Heart right ventricle (tissue), 16 donors: ENCODE results near the gene CORIN. TPM values are rescaled to one million over a fixed set of nuclear protein-coding genes. Genes with fewer than 3 reads are reported as not detected.
"Not testable (repeated sequence)": the region's sequence is repeated elsewhere in the genome, so short reads cannot be mapped to it uniquely, and the experiment has no call there.

Experiments used
- ATAC-seq, 8 donors: fragments of 200-7000 bp; cut with Tn5 transposase; one replicate each; pipeline ENCODE4 v1.9.1; 2020; ENCODE audit warnings: mild to moderate bottlenecking in 8 of 8, moderate library complexity in 8 of 8, moderate number of reproducible peaks in 1 of 8
- DNase-seq, 2 donors: peaks; one replicate each; pipeline ENCODE4 v3.0.0-alpha.2; 2020
- H3K27ac ChIP-seq, 10 donors: fragments of 200-600 bp; sonication (generic) in 2 of 10; one replicate each; pipeline versions ENCODE4 v1.5.0 to v1.8.0; 2020 to 2022; ENCODE audit warnings: mild to moderate bottlenecking in 3 of 10
- H3K27me3 ChIP-seq, 7 donors: fragments of 200-600 bp; one replicate each; pipeline ENCODE4 v1.8.0; 2021 to 2022; ENCODE audit warnings: mild to moderate bottlenecking in 2 of 7
- H3K36me3 ChIP-seq, 9 donors: fragments of 200-600 bp; sonication (generic) in 1 of 9; one replicate each; pipeline versions ENCODE4 v1.5.0 to v1.8.0; 2020 to 2022; ENCODE audit warnings: mild to moderate bottlenecking in 2 of 9
- H3K4me1 ChIP-seq, 9 donors: fragments of 200-600 bp; sonication (generic) in 1 of 9; one replicate each; pipeline versions ENCODE4 v1.5.0 to v1.8.0; 2020 to 2022; ENCODE audit warnings: mild to moderate bottlenecking in 4 of 9
- H3K4me3 ChIP-seq, 10 donors: fragments of 200-600 bp; sonication (generic) in 2 of 10; one replicate each; pipeline versions ENCODE4 v1.5.0 to v1.8.0; 2020 to 2022; ENCODE audit warnings: mild to moderate bottlenecking in 7 of 10, moderate library complexity in 2 of 10
- H3K9me3 ChIP-seq, 11 donors: fragments of 200-600 bp in 10 of 11; sonication (generic) in 2 of 11; one replicate each; pipeline versions ENCODE4 v1.5.0 to v1.8.0; 2013 to 2022; ENCODE audit warnings: mild to moderate bottlenecking in 2 of 11, control low read depth in 1 of 11, moderate library complexity in 1 of 11
- CTCF ChIP-seq, 9 donors: fragments of 200-600 bp; sonication (generic) in 2 of 9; IDR thresholded peaks; one replicate each; pipeline versions ENCODE4 v1.5.0 to v1.8.0; 2021 to 2022; ENCODE audit warnings: antibody characterized with exemption in 9 of 9, mild to moderate bottlenecking in 5 of 9, moderate library complexity in 1 of 9
- WGBS, 2 donors: extraction: QIAGEN DNeasy Blood & Tissue Kit; methylation state at CpG; one replicate each; pipeline ENCODE4 v1.1.7; 2013; ENCODE audit warnings: inconsistent platforms in 1 of 2; 5-methylcytosine and 5-hydroxymethylcytosine counted together
- intact Hi-C, 10 donors: fragments of 100-400 bp; cut with DNase I; formaldehyde crosslinking; loops; one replicate each; pipeline versions ENCODE4 v1.11.1 to v1.14.2; 2022
- microRNA-seq, 2 donors: library from miRNA; unstranded; fragments of <30 nt; microRNA quantifications; one replicate each; pipeline ENCODE4 v1.2.0, GENCODE V29; 2021
- polyA plus RNA-seq, 2 donors: library from polyadenylated mRNA; stranded (reverse); fragments of 200-250 nt; gene quantifications; one replicate each; pipeline ENCODE4 v1.2.3, GENCODE V29; 2013
- total RNA-seq, 10 donors: library from RNA; stranded (reverse); fragmentation: NEBNext Ultra II Directional in 3 of 10; extraction: Animal tissue kit (Norgen Biotek cat#: 25700) in 3 of 10; gene quantifications; one replicate each; pipeline versions ENCODE4 v1.2.1 to v1.2.4, GENCODE V29; 2021 to 2023
- donor health status: Arrhythmogenic right ventricular cardiomyopathy.
- donor health status: ischemic (EF 13 %, LVEDD 7.1; RV severe dilation, severe dysfunction).
- donor health status: healthy with polysubstance abuse.
- donor health status: DM: no; HTN: yes; CAD: no.
- donor health status: DM: no; HTN: no; CAD: no.
- donor health status: ischemic (EF 25% LVEDD 6.9; RV normal size, moderate dysfunction).
- donor health status: ischemic (EF 25% LVEDD 5.7; RV mildly dilated, moderate dysfunction).
- donor health status: healthy.
- donor health status: DM: yes; HTN: yes; CAD: no.
- donor health status: Ischemic cardiomyopathy.
- donor health status: ischemic (EF 35%, LVEDD 5.7; RV mildly dilated, moderate dysfunction).
- donor health status: nonischemic (EF 11% LVEDD 7.7; RV severe dilation, severe dysfunction).
- donor health status: DM: yes; HTN: yes; CAD: no.
- donor health status: PGD.
- donor health status: ischemic (EF 29% LVEDD 5.4; RV normal size, mild dysfunction).
- donor health status: nonischemic (EF 23%, LVEDD 6.1; RV moderate dilation, normal function).

Gene CORIN
- total and polyA plus RNA-seq, 12 donors, result 8.4 to 159 (median 70.2) TPM

- no peak for TF ChIP-seq CTCF (IDR thresholded peaks at IDR 0.05)
- no peaks in the 10 kb centered on the region for H3K4me1 ChIP-seq
- 93 to 95% methylated on average over 7 of the region's 7 CpGs for WGBS, 2 donors
- ATAC-seq (no peak), DNase-seq (no peak)
- intact Hi-C loops, result no loop called here
- H3K4me3 ChIP-seq, result no peak overlapping the region
- H3K36me3 ChIP-seq, result peaks cover 0 to 100% (median 40%) of the 10 kb centered on the region in 9 donors
- no peaks in the 10 kb centered on the region for H3K9me3 ChIP-seq
- H3K27me3 ChIP-seq, result no peaks in the 10 kb centered on the region
- H3K27ac ChIP-seq, result no peak overlapping the region
Measured at GRCh38 chr4:47550899-47551548, 286.8 kb downstream of the CORIN start.

GRCh38 chr4:47550357-47550756 lies 287.5 kb downstream of the CORIN start:
- H3K4me3 ChIP-seq, H3K27ac ChIP-seq, H3K27me3 ChIP-seq, H3K9me3 ChIP-seq, ATAC-seq, DNase-seq, intact Hi-C loops, H3K4me1 ChIP-seq: not testable (repeated sequence)
- 91 to 99% methylated on average over 7 of the region's 7 CpGs for WGBS, 2 donors
- peaks cover 0 to 100% (median 40%) of the 10 kb centered on the region in 9 donors for H3K36me3 ChIP-seq

Small RNA genes within 50 kb of the gene (microRNA-seq; reads per million reads assigned to microRNA genes)
- gene MIR8053, result 0 reads per million in 2 donors

Other genes starting within 250 kb of the CORIN start
- gene NFXL1, start 76.5 kb upstream of the CORIN start, total RNA-seq, result 1 to 10 TPM; 3.4 to 6.3 (median 5.1) TPM
- 1 to 10 TPM; 2.3 to 3.9 TPM for gene NFXL1, start 76.5 kb upstream of the CORIN start, polyA plus RNA-seq
- 1 to 10 TPM in 1 of 10 donors, under 1 TPM in 6, not detected in 3; 0.11 to 1.6 (median 0.37) TPM for gene CNGA1, start 178.6 kb upstream of the CORIN start, total RNA-seq
- 1 to 10 TPM in 1 of 2 donors, under 1 TPM in 1; 0.06 to 1.8 TPM for gene CNGA1, start 178.6 kb upstream of the CORIN start, polyA plus RNA-seq
- gene NIPAL1, start 178.7 kb upstream of the CORIN start, total RNA-seq, result 1 to 10 TPM in 1 of 10 donors, under 1 TPM in 9; 0.04 to 1.4 (median 0.45) TPM
- gene NIPAL1, start 178.7 kb upstream of the CORIN start, polyA plus RNA-seq, result under 1 TPM; 0.17 to 0.59 TPM